LNCaP clone FGC (cell line): ENCODE data around the gene IFNLR1.

Source experiments
- DNase-seq: peaks from one replicate; pipeline ENCODE4 v3.0.0-alpha.2; 2011; ENCODE audit warnings: low read depth
- H3K4me3 ChIP-seq: 2 replicates; pipeline ENCODE4 v1.5.1; 2011; ENCODE audit warnings: mild to moderate bottlenecking, low read depth, low read length, control low read depth
- CTCF ChIP-seq: IDR thresholded peaks from 2 replicates; pipeline ENCODE4 v1.5.1; 2012; ENCODE audit warnings: mild to moderate bottlenecking; ENCODE audit not compliant: control insufficient read depth, insufficient read depth; ENCODE audit errors: extremely low read depth

The IFNLR1 gene

GRCh38 chr1:24179251-24179840 lies 7.7 kb downstream of the IFNLR1 start:
- TF ChIP-seq CTCF, result no peak
- H3K4me3 ChIP-seq, result no peak overlapping the region
- no peak for DNase-seq

GRCh38 chr1:24178407-24178806 lies 8.7 kb downstream of the IFNLR1 start:
- TF ChIP-seq CTCF, result no peak
- H3K4me3 ChIP-seq, result no peak overlapping the region
- DNase-seq, result no peak

- TF ChIP-seq CTCF, result no peak
- no peak for DNase-seq
- no peak overlapping the region for H3K4me3 ChIP-seq
These were observed 9.9 kb downstream of the IFNLR1 start for GRCh38 chr1:24177161-24177560.

GRCh38 chr1:24175033-24175755 lies 11.9 kb downstream of the IFNLR1 start:
- no peak for TF ChIP-seq CTCF
- DNase-seq, result no peak
- H3K4me3 ChIP-seq, result no peak overlapping the region

- DNase-seq, result no peak
- TF ChIP-seq CTCF, result no peak
- no peak overlapping the region for H3K4me3 ChIP-seq
These were observed 13.2 kb downstream of the IFNLR1 start for GRCh38 chr1:24173638-24174575.

- TF ChIP-seq CTCF, result no peak
- DNase-seq, result no peak
- no peak overlapping the region for H3K4me3 ChIP-seq
These were observed 14.5 kb downstream of the IFNLR1 start for GRCh38 chr1:24172598-24172997.
